A673 (cell line): ENCODE results near the gene CNOT1. TPM values are rescaled to one million over a fixed set of nuclear protein-coding genes. Genes with fewer than 3 reads are reported as not detected.

Source experiments
- BruUV-seq: library from RNA; stranded (reverse); fragments of 400-500 nt; replicated peaks from 2 replicates; lab custom pipeline; 2021; lab: Mats Ljungman, UMichigan
- CTCF ChIA-PET: fragments of 300-600 bp; sonication (Branson Sonifier 250); formaldehyde crosslinking; loops from one replicate; lab custom pipeline; 2022; ENCODE audit warnings: antibody characterized with exemption; lab: Charles Lee
- POLR2A ChIA-PET: fragments of 300-600 bp; sonication (Branson Sonifier 250); formaldehyde crosslinking; loops from one replicate; lab custom pipeline; 2022; ENCODE audit warnings: antibody characterized with exemption; ENCODE audit not compliant: low non-redundant PET; lab: Charles Lee
- DNase-seq: peaks from one replicate; pipeline ENCODE4 v3.0.0-alpha.2; 2015; ENCODE audit warnings: low spot score
- H3K27ac ChIP-seq: fragments of 200-600 bp; sonication (generic); 2 replicates; pipeline ENCODE4 v1.5.1; 2016; ENCODE audit warnings: mixed run types, low read depth, mild to moderate bottlenecking, mixed read lengths, antibody characterized with exemption, low read length; ENCODE audit not compliant: poor library complexity, severe bottlenecking
- H3K27me3 ChIP-seq: fragments of 200-600 bp; sonication (generic); replicated peaks from 2 replicates; pipeline ENCODE4 v1.6.1; 2017; ENCODE audit warnings: mixed run types, low read depth, mild to moderate bottlenecking, mixed read lengths, antibody characterized with exemption, low read length; ENCODE audit not compliant: insufficient read depth, poor library complexity
- H3K36me3 ChIP-seq: fragments of 200-600 bp; sonication (generic); 2 replicates; pipeline ENCODE4 v1.6.1; 2016; ENCODE audit warnings: mixed run types, mild to moderate bottlenecking, mixed read lengths, antibody characterized with exemption, low read length; ENCODE audit not compliant: insufficient read depth, poor library complexity, severe bottlenecking
- H3K4me1 ChIP-seq: fragments of 200-600 bp; sonication (generic); 2 replicates; pipeline ENCODE4 v1.6.1; 2017; ENCODE audit warnings: mixed run types, mild to moderate bottlenecking, mixed read lengths, antibody characterized with exemption, low read length; ENCODE audit not compliant: insufficient read depth, poor library complexity, severe bottlenecking
- H3K4me3 ChIP-seq: fragments of 200-600 bp; sonication (generic); 2 replicates; pipeline ENCODE4 v1.5.1; 2016; ENCODE audit warnings: low read depth, mixed run types, mild to moderate bottlenecking, mixed read lengths, low read length; ENCODE audit not compliant: poor library complexity, severe bottlenecking
- H3K9me3 ChIP-seq: fragments of 200-600 bp; sonication (generic); 2 replicates; pipeline ENCODE4 v1.6.1; 2016; ENCODE audit warnings: mixed run types, low read depth, mild to moderate bottlenecking, mixed read lengths, antibody characterized with exemption, low read length; ENCODE audit not compliant: poor library complexity, severe bottlenecking
- EZH2 ChIP-seq: fragments of 200-600 bp; sonication (generic); IDR thresholded peaks from 2 replicates; pipeline ENCODE4 v1.6.1; 2017; ENCODE audit warnings: borderline replicate concordance, low read depth, mild to moderate bottlenecking, mixed read lengths, antibody characterized with exemption, low read length; ENCODE audit not compliant: poor library complexity, severe bottlenecking
- intact Hi-C: fragments of 100-400 bp; cut with micrococcal nuclease; formaldehyde crosslinking; loops from one replicate; pipeline ENCODE4 v1.10.0; 2022; ENCODE audit not compliant: unreplicated experiment
- total RNA-seq: library from RNA; stranded (reverse); gene quantifications from 2 replicates; pipeline ENCODE4 v1.2.3, GENCODE V29; 2021
- TF ChIP-seq, protein P1 (sequence below): fragments of 300-800, 200-600 bp; sonication (generic); conservative IDR thresholded peaks from 2 replicates; pipeline ENCODE4 v1.5.1; 2017; ENCODE audit warnings: low read depth, mild to moderate bottlenecking, antibody characterized with exemption, low read length, moderate library complexity, mixed read lengths

CNOT1 gene
- total RNA-seq, 1 experiment from 2014 or later, result 255 TPM

DNA sequence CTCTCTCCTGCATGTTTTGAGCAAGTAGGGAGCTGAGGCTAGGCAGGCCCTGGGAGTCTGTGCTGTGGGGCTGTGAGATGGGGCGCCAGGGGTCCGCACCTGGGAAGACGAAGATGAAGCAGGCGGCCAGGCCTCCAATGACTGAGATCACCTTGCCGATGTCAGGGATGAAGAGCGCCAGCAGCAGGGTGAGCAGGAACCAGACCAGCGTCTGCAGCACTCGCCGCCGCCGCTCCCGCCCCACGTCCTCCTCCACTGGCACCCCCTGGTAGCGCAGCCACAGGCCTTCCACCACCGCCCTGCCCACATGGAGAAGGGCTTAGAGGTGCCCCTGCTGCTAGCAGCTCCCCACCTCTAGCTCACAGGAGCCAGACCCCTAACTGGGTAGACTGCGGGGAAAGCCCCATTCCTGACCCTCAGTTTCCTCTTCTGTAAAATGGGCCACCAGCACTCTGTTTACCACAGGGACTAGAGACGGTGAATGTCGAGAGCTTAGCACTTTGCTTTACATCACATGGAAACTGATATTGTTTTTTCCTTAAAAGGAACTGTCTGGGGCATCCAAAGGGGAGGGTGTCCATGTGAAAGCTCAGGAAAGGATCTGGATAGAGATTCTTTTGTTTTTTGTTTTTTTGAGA lies 41.4 kb upstream of the CNOT1 start:
- intact Hi-C loops, result no loop called here
- Histone ChIP-seq H3K27me3 (no peaks in the 10 kb centered on the region), H3K4me1 (no peaks in the 10 kb centered on the region), H3K9me3 (no peaks in the 10 kb centered on the region), H3K4me3 (no peak overlapping the region), H3K36me3 (no peaks in the 10 kb centered on the region), H3K27ac (no peak overlapping the region)
- POLR2A ChIA-PET, result no interaction called here
- TF ChIP-seq, protein P1, sequence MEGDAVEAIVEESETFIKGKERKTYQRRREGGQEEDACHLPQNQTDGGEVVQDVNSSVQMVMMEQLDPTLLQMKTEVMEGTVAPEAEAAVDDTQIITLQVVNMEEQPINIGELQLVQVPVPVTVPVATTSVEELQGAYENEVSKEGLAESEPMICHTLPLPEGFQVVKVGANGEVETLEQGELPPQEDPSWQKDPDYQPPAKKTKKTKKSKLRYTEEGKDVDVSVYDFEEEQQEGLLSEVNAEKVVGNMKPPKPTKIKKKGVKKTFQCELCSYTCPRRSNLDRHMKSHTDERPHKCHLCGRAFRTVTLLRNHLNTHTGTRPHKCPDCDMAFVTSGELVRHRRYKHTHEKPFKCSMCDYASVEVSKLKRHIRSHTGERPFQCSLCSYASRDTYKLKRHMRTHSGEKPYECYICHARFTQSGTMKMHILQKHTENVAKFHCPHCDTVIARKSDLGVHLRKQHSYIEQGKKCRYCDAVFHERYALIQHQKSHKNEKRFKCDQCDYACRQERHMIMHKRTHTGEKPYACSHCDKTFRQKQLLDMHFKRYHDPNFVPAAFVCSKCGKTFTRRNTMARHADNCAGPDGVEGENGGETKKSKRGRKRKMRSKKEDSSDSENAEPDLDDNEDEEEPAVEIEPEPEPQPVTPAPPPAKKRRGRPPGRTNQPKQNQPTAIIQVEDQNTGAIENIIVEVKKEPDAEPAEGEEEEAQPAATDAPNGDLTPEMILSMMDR, result no peak
- TF ChIP-seq EZH2, result no peak
- no TSS peak for BruUV-seq
- CTCF ChIA-PET, result no interaction called here
- DNase-seq, result no peak

DNA sequence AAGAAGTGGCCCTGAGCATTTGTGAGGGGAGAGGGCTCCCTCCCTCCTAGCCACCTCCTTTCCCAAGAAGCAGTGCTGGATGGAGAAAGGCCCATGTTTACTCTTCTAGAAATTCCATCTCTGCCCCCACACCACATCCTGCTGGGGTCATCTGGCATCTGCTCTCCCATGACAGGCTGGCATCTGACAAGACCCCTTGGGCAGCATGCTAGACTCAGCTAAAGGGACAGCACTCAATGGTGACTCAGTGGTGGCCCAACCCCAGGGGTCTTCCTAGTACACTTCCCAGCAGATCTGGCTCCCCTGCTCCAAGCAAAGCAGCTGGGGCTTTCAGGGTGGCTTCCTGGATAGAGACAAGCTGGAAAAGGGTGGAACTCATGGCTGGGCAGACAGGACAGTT lies 40.6 kb upstream of the CNOT1 start:
- ChIA-PET CTCF (no interaction called here), POLR2A (no interaction called here)
- BruUV-seq, result no TSS peak
- TF ChIP-seq, protein P1, result no peak
- TF ChIP-seq EZH2, result no peak
- intact Hi-C loops, result no loop called here
- Histone ChIP-seq H3K27ac (no peak overlapping the region), H3K4me1 (no peaks in the 10 kb centered on the region), H3K27me3 (no peaks in the 10 kb centered on the region), H3K9me3 (no peaks in the 10 kb centered on the region), H3K4me3 (no peak overlapping the region), H3K36me3 (no peaks in the 10 kb centered on the region)
- no peak for DNase-seq

DNA sequence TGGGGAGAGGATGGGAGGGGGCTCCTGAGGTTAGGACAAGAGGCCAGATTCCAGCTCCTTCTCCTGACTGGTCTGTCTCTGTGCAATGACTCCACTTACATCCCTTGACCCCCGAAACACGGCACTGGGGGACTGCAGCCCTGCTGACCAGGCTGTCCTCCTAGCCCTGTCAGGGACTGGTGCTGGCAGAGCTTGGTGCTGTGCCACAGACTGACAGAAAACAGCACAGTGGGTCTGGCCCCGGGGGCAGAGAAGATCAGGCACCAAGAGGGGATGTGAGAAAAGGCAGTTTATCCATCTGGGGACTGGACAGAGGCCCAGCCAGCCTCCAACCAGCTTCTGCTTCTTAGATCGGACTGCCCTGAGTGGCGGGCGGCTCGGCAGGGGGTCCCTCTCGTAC lies 35.6 kb upstream of the CNOT1 start:
- POLR2A ChIA-PET, result no interaction called here
- intact Hi-C loops, result no loop called here
- no peak overlapping the region for H3K27ac ChIP-seq

More for the DNA sequence above, 35.6 kb upstream of the CNOT1 start:
- H3K36me3 ChIP-seq, result no peaks in the 10 kb centered on the region
- H3K27me3 ChIP-seq, result no peaks in the 10 kb centered on the region
- no peak overlapping the region for H3K4me3 ChIP-seq
- CTCF ChIA-PET, result no interaction called here
- TF ChIP-seq EZH2, result no peak
- TF ChIP-seq, protein P1, result no peak
- no peaks in the 10 kb centered on the region for H3K9me3 ChIP-seq
- no peak for DNase-seq
- H3K4me1 ChIP-seq, result no peaks in the 10 kb centered on the region
- no TSS peak for BruUV-seq
